CD8-positive, alpha-beta memory T cell (primary cell): Measurements from ENCODE around the gene DLX2. TPM values are rescaled to one million over a fixed set of nuclear protein-coding genes. Genes with fewer than 3 reads are reported as not detected.

Experiments
- CTCF ChIA-PET: fragments of 350-600 bp; sonication (Branson Sonifier 250); formaldehyde crosslinking; loops from one replicate; lab custom pipeline; 2021; ENCODE audit warnings: antibody characterized with exemption; lab: Charles Lee
- POLR2A ChIA-PET: fragments of 350-600 bp; sonication (Branson Sonifier 250); formaldehyde crosslinking; loops from one replicate; lab custom pipeline; 2021; ENCODE audit warnings: antibody characterized with exemption; lab: Charles Lee
- DNase-seq, 5 donors: peaks; one replicate each; pipeline versions ENCODE4 v3.0.0 to v3.0.0-alpha.2; 2020 to 2022; ENCODE audit warnings: mixed read lengths in 1 of 5
- H3K27ac ChIP-seq: one replicate; pipeline ENCODE4 v1.7.0; 2013; ENCODE audit warnings: low read depth, mild to moderate bottlenecking, low read length, moderate library complexity
- H3K27me3 ChIP-seq: 2 replicates; pipeline ENCODE4 v1.7.0; 2013; ENCODE audit warnings: low read length, mild to moderate bottlenecking; ENCODE audit not compliant: insufficient read depth, poor library complexity, severe bottlenecking
- H3K36me3 ChIP-seq: 2 replicates; pipeline ENCODE4 v1.7.0; 2013; ENCODE audit warnings: mild to moderate bottlenecking, low read length, moderate library complexity; ENCODE audit not compliant: insufficient read depth
- H3K4me1 ChIP-seq: 2 replicates; pipeline ENCODE4 v1.7.0; 2013; ENCODE audit warnings: mild to moderate bottlenecking, low read length, moderate library complexity; ENCODE audit not compliant: insufficient read depth
- H3K4me3 ChIP-seq: 2 replicates; pipeline ENCODE4 v1.7.0; 2013; ENCODE audit warnings: mild to moderate bottlenecking, low read length
- H3K9me3 ChIP-seq: 2 replicates; pipeline ENCODE4 v1.7.0; 2013; ENCODE audit warnings: mild to moderate bottlenecking, low read length
- H3K27ac Mint-ChIP-seq, 8 donors: one replicate each; pipeline ENCODE4 v1.8.0; 2020 to 2021; ENCODE audit warnings: mixed read lengths in 8 of 8, mild to moderate bottlenecking in 6 of 8, inconsistent platforms in 3 of 8, moderate library complexity in 3 of 8
- H3K27me3 Mint-ChIP-seq, 2 donors: one replicate each; pipeline ENCODE4 v1.8.0; 2020 to 2021; ENCODE audit warnings: mixed read lengths in 2 of 2, mild to moderate bottlenecking in 1 of 2, moderate library complexity in 1 of 2
- H3K36me3 Mint-ChIP-seq, 3 donors: one replicate each; pipeline ENCODE4 v1.8.0; 2020 to 2021; ENCODE audit warnings: mixed read lengths in 3 of 3, inconsistent platforms in 1 of 3, mild to moderate bottlenecking in 1 of 3
- H3K4me1 Mint-ChIP-seq, 3 donors: one replicate each; pipeline ENCODE4 v1.8.0; 2020 to 2021; ENCODE audit warnings: mixed read lengths in 3 of 3, inconsistent platforms in 1 of 3, mild to moderate bottlenecking in 1 of 3
- H3K4me3 Mint-ChIP-seq, 7 donors: one replicate each; pipeline ENCODE4 v1.8.0; 2020 to 2021; ENCODE audit warnings: mixed read lengths in 7 of 7, mild to moderate bottlenecking in 6 of 7, moderate library complexity in 4 of 7, inconsistent platforms in 2 of 7
- H3K9me3 Mint-ChIP-seq, 5 donors: one replicate each; pipeline ENCODE4 v1.8.0; 2020 to 2022; ENCODE audit warnings: mixed read lengths in 5 of 5, mild to moderate bottlenecking in 3 of 5, moderate library complexity in 2 of 5, inconsistent platforms in 1 of 5
- polyA plus RNA-seq: library from polyadenylated mRNA; unstranded; fragments of 300-500 nt; fragmentation: Illumina TruSeq; gene quantifications from one replicate; pipeline ENCODE4 v1.2.3, GENCODE V29; 2021
- total RNA-seq, 2 experiments: library from RNA; stranded (reverse); gene quantifications; one replicate each; pipeline ENCODE4 v1.2.3, GENCODE V29; 2021

The DLX2 gene
- total and polyA plus RNA-seq, 3 experiments from 2014 or later, result 0.16 TPM; not detected in 2

- H3K9me3 Mint-ChIP-seq, result peaks cover 3 to 48% (median 25%) of the 10 kb centered on the region in 5 donors
- peak overlapping the region in 5 of 8 donors; percentile 23 to 92 (median 56) for H3K27ac Mint-ChIP-seq
- ChIA-PET POLR2A (no interaction called here), CTCF (interaction anchor here (1.7 to 3.3 kb wide), 2 partner anchors 9 to 23 kb away, joined by 5 to 14 read pairs; no protein-coding TSS in a partner anchor)
- DNase-seq, result peak in 1 of 5 donors; percentile 14
- peaks cover 49 to 61% (median 59%) of the 10 kb centered on the region in 3 donors for H3K4me1 Mint-ChIP-seq
- peak overlapping the region; percentile 71 for H3K27ac ChIP-seq
- no peaks in the 10 kb centered on the region for H3K9me3 ChIP-seq
- H3K36me3 Mint-ChIP-seq, result peaks cover 0 to 2% (median 0%) of the 10 kb centered on the region in 3 donors
- no peak overlapping the region for H3K4me3 ChIP-seq
- H3K27me3 ChIP-seq, result peaks cover 100% of the 10 kb centered on the region
- H3K4me1 ChIP-seq, result peaks cover 57% of the 10 kb centered on the region
- H3K4me3 Mint-ChIP-seq, result peak overlapping the region; percentile 66 to 92 (median 81)
- H3K27me3 Mint-ChIP-seq, result peaks cover 95 to 100% of the 10 kb centered on the region in 2 donors
- no peaks in the 10 kb centered on the region for H3K36me3 ChIP-seq
These were observed 18.9 kb downstream of the DLX2 start for GRCh38 chr2:172083628-172084394.

GRCh38 chr2:172082944-172083627 is 19.6 kb downstream of the DLX2 start:
- Mint-ChIP-seq H3K27ac (peak overlapping the region in 4 of 8 donors; percentile 17 to 92 (median 54)), H3K4me1 (peaks cover 44 to 54% (median 53%) of the 10 kb centered on the region in 3 donors), H3K4me3 (peak overlapping the region; percentile 63 to 84 (median 81)), H3K9me3 (peaks cover 3 to 44% (median 18%) of the 10 kb centered on the region in 5 donors), H3K27me3 (peaks cover 88 to 96% of the 10 kb centered on the region in 2 donors), H3K36me3 (peaks cover 0 to 2% (median 0%) of the 10 kb centered on the region in 3 donors)
- peaks cover 51% of the 10 kb centered on the region for H3K4me1 ChIP-seq
- H3K4me3 ChIP-seq, result no peak overlapping the region
- peak in 1 of 5 donors; percentile 11 for DNase-seq
- peaks cover 92% of the 10 kb centered on the region for H3K27me3 ChIP-seq
- ChIA-PET CTCF (interaction anchor here (1.7 to 3.3 kb wide), 3 partner anchors 9 to 23 kb away, joined by 5 to 14 read pairs (median 6); no protein-coding TSS in a partner anchor), POLR2A (interaction anchor here (0.7 kb wide), 1 partner anchor 10 kb away, joined by 3 read pairs; no protein-coding TSS in a partner anchor)
- no peaks in the 10 kb centered on the region for H3K9me3 ChIP-seq
- no peaks in the 10 kb centered on the region for H3K36me3 ChIP-seq
- H3K27ac ChIP-seq, result no peak overlapping the region

DNA sequence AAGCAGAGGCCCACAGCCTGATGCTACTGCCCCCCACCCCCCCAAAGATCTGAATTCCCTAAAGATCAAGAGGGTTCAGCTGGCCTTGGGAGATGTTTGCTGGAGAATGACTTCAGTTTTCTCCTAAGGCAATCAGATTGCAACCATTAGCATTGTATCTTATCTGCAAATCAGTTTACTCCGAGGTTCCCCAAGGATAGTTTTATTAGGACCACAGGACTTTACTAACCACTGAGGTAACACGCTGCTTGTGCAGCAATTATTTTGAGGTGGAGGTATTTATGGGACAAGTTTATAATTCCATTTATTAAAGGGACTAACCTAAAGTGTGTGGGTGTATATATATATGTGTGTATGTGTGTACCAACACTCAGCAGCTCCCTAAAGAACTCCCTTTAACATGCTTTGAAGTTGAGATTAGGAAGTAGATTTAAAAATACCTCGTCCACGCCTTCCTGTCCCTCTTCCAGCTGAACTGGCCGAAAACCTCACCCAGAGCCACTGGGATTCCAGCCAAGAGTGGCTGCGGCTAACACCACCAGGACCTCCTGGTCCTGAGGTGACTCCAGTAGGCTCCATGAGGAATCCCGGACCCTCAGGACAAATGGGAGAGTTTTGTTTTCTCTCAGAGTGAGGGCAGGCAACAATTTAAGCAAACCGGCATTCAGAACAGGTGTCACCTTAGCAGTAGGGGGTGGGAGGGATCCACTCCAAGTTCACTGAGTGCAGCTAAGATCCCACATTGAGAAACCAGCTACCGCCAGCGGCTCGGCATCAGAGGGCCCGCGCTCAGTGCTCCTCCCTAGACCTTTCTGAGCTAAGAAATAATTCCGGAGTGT is 20.4 kb downstream of the DLX2 start:
- Mint-ChIP-seq H3K4me1 (peaks cover 36 to 46% (median 46%) of the 10 kb centered on the region in 3 donors), H3K27ac (peak overlapping the region in 3 of 8 donors; percentile 53 to 92 (median 87)), H3K9me3 (peaks cover 0 to 38% (median 15%) of the 10 kb centered on the region in 5 donors), H3K36me3 (peaks cover 0 to 2% (median 0%) of the 10 kb centered on the region in 3 donors), H3K4me3 (peak overlapping the region in 4 of 7 donors; percentile 26 to 82 (median 52)), H3K27me3 (peaks cover 82 to 89% of the 10 kb centered on the region in 2 donors)
- Histone ChIP-seq H3K9me3 (no peaks in the 10 kb centered on the region), H3K4me1 (peaks cover 44% of the 10 kb centered on the region), H3K27ac (no peak overlapping the region), H3K27me3 (peaks cover 85% of the 10 kb centered on the region), H3K4me3 (no peak overlapping the region), H3K36me3 (no peaks in the 10 kb centered on the region)
- CTCF ChIA-PET, result interaction anchor here (1.3 to 3.3 kb wide), 4 partner anchors 10 to 24 kb away, joined by 5 to 14 read pairs (median 6); no protein-coding TSS in a partner anchor
- POLR2A ChIA-PET, result interaction anchor here (0.5 to 0.7 kb wide), 2 partner anchors 10 to 367 kb away, joined by 3 to 4 read pairs; no protein-coding TSS in a partner anchor
- peak in 1 of 5 donors; percentile 0 for DNase-seq

GRCh38 chr2:172081221-172082022 is 21.3 kb downstream of the DLX2 start:
- Histone ChIP-seq H3K4me3 (no peak overlapping the region), H3K9me3 (no peaks in the 10 kb centered on the region), H3K36me3 (no peaks in the 10 kb centered on the region), H3K27me3 (peaks cover 76% of the 10 kb centered on the region), H3K4me1 (peaks cover 35% of the 10 kb centered on the region), H3K27ac (no peak overlapping the region)
- Mint-ChIP-seq H3K4me1 (peaks cover 28 to 39% (median 37%) of the 10 kb centered on the region in 3 donors), H3K4me3 (peak overlapping the region in 3 of 7 donors; percentile 15 to 82 (median 51)), H3K27ac (peak overlapping the region in 2 of 8 donors; percentile 65 to 92), H3K9me3 (peaks cover 0 to 30% (median 15%) of the 10 kb centered on the region in 5 donors), H3K36me3 (peaks cover 0 to 2% (median 0%) of the 10 kb centered on the region in 3 donors), H3K27me3 (peaks cover 73 to 83% of the 10 kb centered on the region in 2 donors)
- DNase-seq, result peak in 1 of 5 donors; percentile 2
- CTCF ChIA-PET, result interaction anchor here (1.3 to 3.3 kb wide), 3 partner anchors 11 to 25 kb away, joined by 6 to 14 read pairs (median 6); no protein-coding TSS in a partner anchor
- POLR2A ChIA-PET, result interaction anchor here (0.6 kb wide), 1 partner anchor 61 kb away, joined by 8 read pairs; no protein-coding TSS in a partner anchor

- peak overlapping the region in 3 of 8 donors; percentile 44 to 87 (median 73) for H3K27ac Mint-ChIP-seq
- ChIA-PET CTCF (interaction anchor here (1.3 to 3.3 kb wide), 2 partner anchors 12 to 26 kb away, joined by 6 to 14 read pairs; no protein-coding TSS in a partner anchor), POLR2A (interaction anchor here (0.6 kb wide), 1 partner anchor 62 kb away, joined by 8 read pairs; no protein-coding TSS in a partner anchor)
- DNase-seq, result peak in 1 of 5 donors; percentile 6
- Histone ChIP-seq H3K27ac (no peak overlapping the region), H3K9me3 (no peaks in the 10 kb centered on the region), H3K4me1 (peaks cover 29% of the 10 kb centered on the region), H3K27me3 (peaks cover 69% of the 10 kb centered on the region), H3K36me3 (no peaks in the 10 kb centered on the region), H3K4me3 (no peak overlapping the region)
- peaks cover 22 to 32% (median 30%) of the 10 kb centered on the region in 3 donors for H3K4me1 Mint-ChIP-seq
- peaks cover 0 to 25% (median 13%) of the 10 kb centered on the region in 5 donors for H3K9me3 Mint-ChIP-seq
- H3K4me3 Mint-ChIP-seq, result peak overlapping the region in 2 of 7 donors; percentile 15 to 55
- H3K27me3 Mint-ChIP-seq, result peaks cover 67 to 78% of the 10 kb centered on the region in 2 donors
- H3K36me3 Mint-ChIP-seq, result peaks cover 0 to 2% (median 2%) of the 10 kb centered on the region in 3 donors
These were observed 22.0 kb downstream of the DLX2 start for GRCh38 chr2:172080641-172081220.

DNA sequence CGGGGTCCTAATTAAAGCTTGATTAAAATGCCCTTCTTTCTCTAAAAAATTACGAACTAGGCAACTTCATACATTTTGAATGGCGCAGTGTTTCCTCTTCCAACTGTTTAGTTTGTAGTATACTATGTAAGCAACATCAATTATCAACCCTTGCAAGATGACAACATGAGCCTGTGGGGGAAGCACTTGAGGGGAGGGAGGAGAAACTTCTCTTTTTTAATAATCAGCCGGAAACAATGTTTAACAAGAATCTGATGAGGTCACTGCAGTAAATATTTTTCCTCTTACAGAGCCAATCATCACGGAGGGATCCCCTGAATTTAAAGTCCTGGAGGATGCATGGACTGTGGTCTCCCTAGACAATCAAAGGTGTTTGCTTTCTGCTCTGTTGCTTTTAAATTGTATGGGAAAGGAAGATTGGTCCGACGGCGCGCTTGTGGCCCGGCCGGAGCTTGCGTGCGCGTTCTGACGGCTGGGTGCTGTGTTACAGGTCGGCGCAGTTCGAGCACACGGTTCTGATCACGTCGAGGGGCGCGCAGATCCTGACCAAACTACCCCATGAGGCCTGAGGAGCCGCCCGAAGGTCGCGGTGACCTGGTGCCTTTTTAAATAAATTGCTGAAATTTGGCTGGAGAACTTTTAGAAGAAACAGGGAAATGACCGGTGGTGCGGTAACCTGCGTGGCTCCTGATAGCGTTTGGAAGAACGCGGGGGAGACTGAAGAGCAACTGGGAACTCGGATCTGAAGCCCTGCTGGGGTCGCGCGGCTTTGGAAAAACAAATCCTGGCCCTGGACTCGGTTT is 22.7 kb downstream of the DLX2 start:
- peak overlapping the region in 4 of 8 donors; percentile 16 to 87 (median 56) for H3K27ac Mint-ChIP-seq
- Histone ChIP-seq H3K4me3 (no peak overlapping the region), H3K9me3 (no peaks in the 10 kb centered on the region), H3K4me1 (peaks cover 22% of the 10 kb centered on the region), H3K27ac (no peak overlapping the region), H3K36me3 (no peaks in the 10 kb centered on the region), H3K27me3 (peaks cover 62% of the 10 kb centered on the region)
- DNase-seq, result peak in 1 of 5 donors; percentile 3
- H3K27me3 Mint-ChIP-seq, result peaks cover 63 to 73% of the 10 kb centered on the region in 2 donors
- peak overlapping the region in 2 of 7 donors; percentile 5 to 21 for H3K4me3 Mint-ChIP-seq
- H3K9me3 Mint-ChIP-seq, result peaks cover 0 to 18% (median 13%) of the 10 kb centered on the region in 5 donors
- POLR2A ChIA-PET, result no interaction called here
- peaks cover 0 to 2% (median 2%) of the 10 kb centered on the region in 3 donors for H3K36me3 Mint-ChIP-seq
- H3K4me1 Mint-ChIP-seq, result peaks cover 16 to 25% (median 23%) of the 10 kb centered on the region in 3 donors
- CTCF ChIA-PET, result no interaction called here
